Fibroblast of skin of left quadriceps (primary cell): ENCODE results near the gene ARL2.

ENCODE experiments used
- DNase-seq, 2 experiments: peaks; one replicate each; pipeline ENCODE4 v3.0.0-alpha.2; 2013; ENCODE audit warnings: low read depth in 2 of 2

ARL2 gene

DNA sequence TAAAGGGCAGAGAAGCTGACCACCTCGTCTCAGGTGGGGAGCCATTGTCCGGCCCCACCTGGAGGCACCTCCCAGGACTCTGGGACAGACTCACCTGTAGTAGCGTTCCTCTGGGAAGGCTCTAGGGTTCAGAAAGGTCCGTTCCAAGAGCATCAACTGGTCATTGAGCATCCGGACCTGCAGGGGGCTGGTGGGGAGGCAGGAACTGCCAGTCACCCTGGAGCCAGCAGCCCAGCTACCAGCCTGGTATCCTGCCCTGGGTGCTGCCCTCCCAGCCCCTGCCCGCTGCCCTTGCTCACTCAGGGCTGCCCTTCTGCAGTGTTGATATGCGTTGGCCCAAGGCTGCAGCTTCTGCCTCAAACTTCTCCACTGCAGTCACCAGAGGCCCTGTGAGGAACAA lies 31.8 kb downstream of the ARL2 start:
- no peak for DNase-seq

DNA sequence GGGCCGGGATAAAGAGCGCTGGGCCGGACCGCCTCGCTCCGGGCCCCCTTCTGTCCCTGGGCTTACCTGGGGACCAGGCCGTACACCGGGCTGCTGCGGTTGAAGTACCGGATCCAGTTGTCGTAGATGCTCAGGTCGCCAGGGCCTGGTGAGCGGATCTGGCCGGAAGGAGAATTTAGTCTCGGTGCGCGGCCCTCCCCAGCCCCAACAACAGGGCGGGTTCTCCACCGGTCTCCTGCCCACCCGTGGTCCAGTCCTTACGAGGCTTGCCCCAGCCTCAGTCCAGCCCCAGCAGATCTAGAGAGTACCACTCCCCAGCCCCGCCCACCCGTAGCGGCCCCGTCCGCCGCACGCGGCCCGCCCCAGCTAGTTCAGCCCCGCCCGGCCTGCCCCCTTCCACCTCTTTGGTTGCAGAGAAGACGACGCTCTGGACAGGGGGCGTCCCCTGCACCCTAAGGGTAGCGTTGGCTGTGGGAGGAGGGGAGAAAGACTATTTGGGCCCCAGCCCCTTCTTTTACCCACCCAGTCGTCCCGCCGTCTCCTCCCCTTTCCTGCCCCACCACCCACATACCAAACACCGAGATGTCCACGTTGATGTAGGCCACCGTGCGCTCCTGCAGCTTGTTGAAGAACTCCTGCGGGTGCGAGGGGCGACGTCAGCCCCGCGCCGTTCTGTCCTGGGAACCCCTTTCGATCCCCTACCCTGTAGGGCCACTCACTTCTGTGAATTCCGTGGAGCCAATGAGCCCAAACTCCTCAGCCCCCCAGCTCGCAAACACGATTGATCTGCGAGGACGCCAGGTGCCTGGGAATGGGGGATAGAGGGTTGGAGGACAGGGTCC lies 33.8 kb downstream of the ARL2 start:
- no peak for DNase-seq

- no peak for DNase-seq
Observed at GRCh38 chr11:65051398-65051858, 37.5 kb downstream of the ARL2 start.

GRCh38 chr11:65053827-65054508 lies 40.0 kb downstream of the ARL2 start:
- no peak for DNase-seq

- no peak for DNase-seq
Observed at GRCh38 chr11:65055538-65055937, 41.6 kb downstream of the ARL2 start.

DNA sequence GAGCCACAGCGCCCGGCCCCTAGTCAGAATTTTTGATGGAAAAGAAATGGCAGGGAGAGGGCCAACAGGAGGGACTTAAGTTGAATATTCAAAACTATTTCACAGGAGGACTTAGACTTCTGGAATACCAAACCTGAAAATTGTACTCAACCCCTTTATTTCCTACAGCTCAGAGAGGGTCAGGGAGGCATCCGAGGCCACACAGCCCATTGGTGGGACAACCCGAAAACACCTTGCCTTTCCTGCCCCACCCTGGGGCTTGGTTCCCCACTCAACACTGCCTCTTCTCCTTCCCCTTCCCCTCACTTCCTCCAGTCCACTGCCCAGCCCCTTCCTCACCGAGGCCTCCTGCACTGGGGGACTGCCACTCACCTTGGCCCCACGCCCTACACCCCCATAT lies 43.0 kb downstream of the ARL2 start:
- no peak for DNase-seq

GRCh38 chr11:65057526-65057925 lies 43.6 kb downstream of the ARL2 start:
- no peak for DNase-seq

DNA sequence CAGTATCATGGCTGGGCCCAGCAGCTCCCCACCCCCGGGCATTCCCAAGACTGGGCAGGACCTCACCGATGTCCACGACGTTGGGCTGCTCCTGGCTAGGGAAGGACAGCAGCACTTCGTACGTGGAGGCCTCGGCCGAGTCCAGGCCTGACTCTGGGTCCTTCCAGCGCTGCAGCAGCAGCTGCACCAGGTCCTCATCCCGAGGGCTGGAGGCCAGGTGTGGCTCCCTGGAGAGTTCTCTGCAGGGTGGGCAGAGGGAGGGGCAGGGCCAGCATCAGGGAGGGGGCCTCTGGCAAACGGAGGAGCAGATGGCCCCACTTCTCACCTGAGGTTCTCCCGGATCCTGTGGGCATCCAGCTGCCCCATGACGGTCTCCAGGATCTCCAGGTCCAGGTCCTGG lies 44.1 kb downstream of the ARL2 start:
- no peak for DNase-seq

GRCh38 chr11:65058419-65059054 lies 44.6 kb downstream of the ARL2 start, which contains the start of gene NAALADL1:
NAALADL1 (minus strand) TSS chr11:65058553; CDS start chr11:65058521, 32 bp downstream.
- DNase-seq = no peak

DNA sequence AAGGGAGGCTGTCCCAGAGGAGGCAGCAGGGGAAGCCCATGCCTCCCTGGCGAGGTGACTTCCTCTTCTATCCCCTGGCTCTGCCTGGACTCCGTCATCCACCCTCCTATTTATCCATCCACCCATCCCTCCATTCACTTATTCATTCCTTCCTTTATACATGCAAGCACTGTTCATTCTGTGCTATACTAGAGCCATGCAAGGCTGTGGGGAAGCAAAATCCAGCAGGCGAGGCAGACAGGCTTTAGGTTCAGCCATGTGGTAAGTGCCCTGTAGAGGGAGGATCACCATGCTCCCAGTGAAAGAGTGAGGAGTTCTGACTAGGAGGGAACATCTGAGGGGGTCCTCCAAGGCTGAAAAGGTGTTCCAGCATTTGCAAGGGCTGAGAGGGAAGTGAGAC lies 45.6 kb downstream of the ARL2 start:
- DNase-seq = no peak

DNA sequence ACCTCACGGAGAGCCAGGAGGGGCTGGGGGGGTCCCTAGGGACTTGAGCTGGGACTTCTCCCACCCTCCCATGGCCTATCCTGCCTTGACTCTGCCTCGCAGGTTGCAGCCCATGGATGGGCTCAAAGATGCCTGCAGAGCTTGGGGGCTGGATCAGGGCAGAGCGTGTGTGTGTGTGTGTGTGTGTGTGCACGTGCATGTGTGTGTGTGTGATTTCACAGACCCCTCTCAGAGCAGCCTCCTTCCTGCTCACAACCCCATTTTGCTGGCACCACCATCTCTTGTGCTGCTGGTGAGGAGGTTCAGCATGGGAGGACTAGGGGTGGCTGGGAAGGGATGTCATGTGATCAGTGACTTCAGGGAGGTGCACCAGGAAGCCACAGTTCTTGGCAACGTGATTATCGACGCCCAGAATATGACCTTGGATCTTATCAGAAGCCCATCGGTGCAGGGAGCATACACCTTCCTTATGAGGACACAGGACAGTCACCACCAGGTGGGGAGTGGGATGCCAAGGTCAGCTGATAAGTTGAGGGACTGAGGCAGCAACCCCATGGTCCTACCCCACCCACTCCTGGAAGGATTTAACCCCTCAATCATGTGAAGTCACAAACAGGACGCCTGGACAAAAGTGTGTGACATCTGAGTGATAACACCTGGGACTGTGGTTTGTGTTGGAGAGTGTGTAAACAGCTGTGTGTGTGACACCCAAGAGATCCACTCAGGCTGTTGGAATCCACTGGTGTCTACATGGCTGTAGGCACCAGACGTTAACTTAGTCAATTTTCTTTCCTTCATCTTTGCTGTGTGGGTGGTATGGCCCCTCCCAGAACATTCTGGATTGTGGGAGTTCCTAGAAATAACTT lies 46.2 kb downstream of the ARL2 start:
- no peak for DNase-seq

- no peak for DNase-seq
Observed at GRCh38 chr11:65060913-65061408, 47.0 kb downstream of the ARL2 start.

- DNase-seq = no peak
Observed at GRCh38 chr11:65063532-65063931, 49.6 kb downstream of the ARL2 start.

DNA sequence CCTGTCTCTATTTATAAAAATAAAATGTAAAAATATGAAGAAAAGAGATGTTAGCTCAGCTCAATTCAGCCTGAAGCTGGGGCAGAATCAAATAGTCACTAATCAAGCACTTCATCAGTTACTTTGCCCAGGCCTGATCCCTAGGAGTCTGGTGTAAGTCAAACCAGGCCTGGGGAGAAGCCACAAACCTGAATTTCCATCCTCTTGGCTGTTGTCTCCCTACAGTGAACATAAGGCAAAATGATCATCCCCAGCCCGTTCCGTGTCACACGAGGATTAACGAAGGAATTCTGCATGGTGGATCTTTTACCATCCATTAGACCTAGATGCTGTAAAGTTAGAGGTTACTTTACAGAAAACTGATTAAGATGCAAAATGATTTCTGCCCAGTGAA lies 50.9 kb downstream of the ARL2 start:
- DNase-seq = no peak

GRCh38 chr11:65065851-65066250 lies 51.9 kb downstream of the ARL2 start:
- DNase-seq = no peak

DNA sequence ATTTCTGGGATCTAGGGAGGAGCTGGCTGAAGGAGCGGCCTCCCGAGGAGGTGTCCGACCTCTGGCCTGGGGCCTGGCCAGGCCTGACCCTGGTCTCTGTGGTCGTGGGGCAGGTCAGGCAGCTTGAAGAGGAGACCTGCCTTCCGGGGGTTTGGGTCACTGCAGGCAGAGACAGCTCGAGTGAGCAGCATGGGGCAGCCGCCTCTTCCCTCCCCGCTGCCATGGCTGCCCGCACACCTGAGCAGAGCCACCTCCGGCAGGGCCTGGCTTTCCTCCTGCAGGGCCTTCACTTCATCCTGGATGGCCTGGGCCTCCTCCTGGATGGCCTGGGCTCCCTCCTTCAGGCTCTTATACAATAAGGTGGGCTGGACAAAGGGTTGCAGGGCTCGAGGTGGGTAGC lies 52.4 kb downstream of the ARL2 start:
- DNase-seq = no peak

GRCh38 chr11:65066805-65067291 lies 52.9 kb downstream of the ARL2 start:
- DNase-seq = no peak

- no peak for DNase-seq
Observed at GRCh38 chr11:65067446-65067845, 53.5 kb downstream of the ARL2 start.

GRCh38 chr11:65069217-65069616 lies 55.3 kb downstream of the ARL2 start:
- DNase-seq = no peak
